Upper lobe of left lung (tissue), 4 donors: ENCODE measurements around the gene ITIH5.

Source experiments
- CTCF ChIP-seq, 6 experiments: fragments of 450-650 bp in 4 of 6; fragments of 200-600 bp in 2 of 6; sonication (generic) in 2 of 6; IDR thresholded peaks; one replicate each; pipeline ENCODE4 v1.5.1; 2016 to 2019; ENCODE audit warnings: antibody characterized with exemption in 6 of 6
- EP300 ChIP-seq, 4 donors: sonication (generic); formaldehyde crosslinking; IDR thresholded peaks; one replicate each; pipeline ENCODE4 v1.5.1; 2017; ENCODE audit warnings: antibody characterized with exemption in 4 of 4, control low read depth in 2 of 4
- POLR2AphosphoS5 ChIP-seq, 2 donors: sonication (generic); formaldehyde crosslinking; IDR thresholded peaks; one replicate each; pipeline ENCODE4 v1.5.1; 2017; ENCODE audit warnings: antibody characterized with exemption in 2 of 2

- no peak for TF ChIP-seq CTCF (IDR thresholded peaks at IDR 0.05)
- no peak for TF ChIP-seq POLR2AphosphoS5 (IDR thresholded peaks at IDR 0.05)
- TF ChIP-seq EP300 (IDR thresholded peaks at IDR 0.05), result no peak
Measured at GRCh38 chr10:7651853-7652470, 14.8 kb downstream of the ITIH5 start.
